Lower leg skin (tissue), 4 donors: ENCODE results near the gene PAX4. TPM values are rescaled to one million over a fixed set of nuclear protein-coding genes. Genes with fewer than 3 reads are reported as not detected.

ENCODE experiments used
- DNase-seq, 2 donors: peaks; one replicate each; pipeline ENCODE4 v3.0.0-alpha.2; 2019; ENCODE audit warnings: low spot score in 2 of 2
- H3K4me3 ChIP-seq: fragments of 200-600 bp; sonication (generic); 2 replicates; pipeline ENCODE4 v1.5.1; 2017; ENCODE audit warnings: mild to moderate bottlenecking, low read depth; ENCODE audit not compliant: poor library complexity, severe bottlenecking
- CTCF ChIP-seq, 3 donors: fragments of 450-650 bp; IDR thresholded peaks; one replicate each; pipeline ENCODE4 v1.5.1; 2016; ENCODE audit warnings: antibody characterized with exemption in 3 of 3, mild to moderate bottlenecking in 3 of 3, moderate library complexity in 2 of 3
- POLR2A ChIP-seq, 2 donors: fragments of 450-650 bp; IDR thresholded peaks; one replicate each; pipeline ENCODE4 v1.6.1; 2016 to 2017; ENCODE audit warnings: antibody characterized with exemption in 2 of 2, mild to moderate bottlenecking in 1 of 2, moderate library complexity in 1 of 2
- WGBS, 2 donors: methylation state at CpG; one replicate each; pipeline ENCODE4 v1.1.5; 2018; 5-methylcytosine and 5-hydroxymethylcytosine counted together
- intact Hi-C: fragments of 100-400 bp; cut with DNase I; formaldehyde crosslinking; loops from one replicate; pipeline ENCODE4 v1.15.0; 2023; ENCODE audit warnings: low total_unique reads
- total RNA-seq, 4 donors: library from RNA; depleted of rRNA; stranded (reverse); fragments of >200 nt; gene quantifications; one replicate each; pipeline ENCODE4 v1.1.0, GENCODE V29; 2016

Gene PAX4
- total RNA-seq, 4 donors from 2014 or later: not detected

GRCh38 chr7:127566242-127566641, 51.7 kb downstream of the PAX4 start:
- TF ChIP-seq CTCF (IDR thresholded peaks at IDR 0.05) (no peak), POLR2A (IDR thresholded peaks at IDR 0.05) (no peak)
- H3K4me3 ChIP-seq: no peak overlapping the region
- intact Hi-C loops: no loop called here
- 82 to 85% methylated on average over 3 of the region's 3 CpGs for WGBS, 2 donors
- DNase-seq: no peak

Other genes starting within 250 kb of the PAX4 start
- gene ZNF800, start 225.4 kb downstream of the PAX4 start, total RNA-seq: 10 to 100 TPM; 43.3 to 60.9 (median 49.3) TPM
- gene GCC1, start 32.5 kb downstream of the PAX4 start, total RNA-seq: 10 to 100 TPM; 20.2 to 27.2 (median 22.1) TPM
- 100 to 1,000 TPM; 187 to 270 (median 237) TPM for gene ARF5, start 29.7 kb downstream of the PAX4 start, total RNA-seq
- 1 to 10 TPM in 3 of 4 donors, not detected in 1; 1.6 to 3.7 (median 2.2) TPM for gene FSCN3, start 24.4 kb downstream of the PAX4 start, total RNA-seq
- 10 to 100 TPM; 62.0 to 89.4 (median 82.1) TPM for gene SND1, start 34.1 kb upstream of the PAX4 start, total RNA-seq